Calu3 (cell line): ENCODE data around the gene HCRT. TPM values are rescaled to one million over a fixed set of nuclear protein-coding genes. Genes with fewer than 3 reads are reported as not detected.
"Not testable (repeated sequence)": the region's sequence is repeated elsewhere in the genome, so short reads cannot be mapped to it uniquely, and the experiment has no call there.

Experiments
- BruUV-seq: library from RNA; stranded (reverse); fragments of 400-500 nt; replicated peaks from 2 replicates; lab custom pipeline; 2021; lab: Mats Ljungman, UMichigan
- CTCF ChIA-PET: fragments of 300-600 bp; sonication (Branson Sonifier 250); formaldehyde crosslinking; loops from one replicate; lab custom pipeline; 2022; ENCODE audit warnings: antibody characterized with exemption; lab: Charles Lee
- DNase-seq: peaks from one replicate; pipeline ENCODE4 v3.0.0; 2022
- H3K27ac Mint-ChIP-seq: one replicate; pipeline ENCODE4 v1.8.0; 2022; ENCODE audit warnings: mixed read lengths; ENCODE audit not compliant: unreplicated experiment
- H3K27me3 Mint-ChIP-seq: one replicate; pipeline ENCODE4 v1.8.0; 2022; ENCODE audit warnings: mixed read lengths; ENCODE audit not compliant: unreplicated experiment
- H3K36me3 Mint-ChIP-seq: one replicate; pipeline ENCODE4 v1.8.0; 2022; ENCODE audit warnings: mild to moderate bottlenecking, moderate library complexity, mixed read lengths; ENCODE audit not compliant: insufficient read depth, unreplicated experiment
- H3K4me1 Mint-ChIP-seq: one replicate; pipeline ENCODE4 v1.8.0; 2022; ENCODE audit warnings: mild to moderate bottlenecking, low read depth, mixed read lengths; ENCODE audit not compliant: unreplicated experiment
- H3K4me3 Mint-ChIP-seq: one replicate; pipeline ENCODE4 v1.8.0; 2022; ENCODE audit warnings: mild to moderate bottlenecking, low read depth, moderate library complexity, mixed read lengths; ENCODE audit not compliant: unreplicated experiment
- H3K9me3 Mint-ChIP-seq: one replicate; pipeline ENCODE4 v1.8.0; 2022; ENCODE audit warnings: low read depth, mixed read lengths; ENCODE audit not compliant: unreplicated experiment
- intact Hi-C: fragments of 100-400 bp; cut with micrococcal nuclease; formaldehyde crosslinking; loops from one replicate; pipeline ENCODE4 v1.10.0; 2022; ENCODE audit not compliant: unreplicated experiment
- total RNA-seq: library from RNA; stranded (reverse); gene quantifications from 2 replicates; pipeline ENCODE4 v1.2.3, GENCODE V29; 2022
- TF ChIP-seq, protein P1 (sequence below): fragments of 200-600 bp; IDR thresholded peaks from one replicate; pipeline ENCODE4 v1.8.0; 2022; ENCODE audit warnings: antibody characterized with exemption; ENCODE audit not compliant: unreplicated experiment

Gene HCRT
- total RNA-seq, 1 experiment from 2014 or later = not detected

GRCh38 chr17:42214156-42214555 is 28.9 kb upstream of the HCRT start:
- intact Hi-C loops = no loop called here
- Mint-ChIP-seq H3K4me1 (no peaks in the 10 kb centered on the region), H3K9me3 (no peaks in the 10 kb centered on the region), H3K36me3 (peaks cover 19% of the 10 kb centered on the region), H3K4me3 (no peak overlapping the region), H3K27ac (no peak overlapping the region), H3K27me3 (no peaks in the 10 kb centered on the region)
- CTCF ChIA-PET = interaction anchor here (0.5 to 1.4 kb wide), 4 partner anchors 8 to 106 kb away, joined by 3 to 7 read pairs (median 3); partner anchors contain the start of gene GHDC
- TF ChIP-seq, protein P1, sequence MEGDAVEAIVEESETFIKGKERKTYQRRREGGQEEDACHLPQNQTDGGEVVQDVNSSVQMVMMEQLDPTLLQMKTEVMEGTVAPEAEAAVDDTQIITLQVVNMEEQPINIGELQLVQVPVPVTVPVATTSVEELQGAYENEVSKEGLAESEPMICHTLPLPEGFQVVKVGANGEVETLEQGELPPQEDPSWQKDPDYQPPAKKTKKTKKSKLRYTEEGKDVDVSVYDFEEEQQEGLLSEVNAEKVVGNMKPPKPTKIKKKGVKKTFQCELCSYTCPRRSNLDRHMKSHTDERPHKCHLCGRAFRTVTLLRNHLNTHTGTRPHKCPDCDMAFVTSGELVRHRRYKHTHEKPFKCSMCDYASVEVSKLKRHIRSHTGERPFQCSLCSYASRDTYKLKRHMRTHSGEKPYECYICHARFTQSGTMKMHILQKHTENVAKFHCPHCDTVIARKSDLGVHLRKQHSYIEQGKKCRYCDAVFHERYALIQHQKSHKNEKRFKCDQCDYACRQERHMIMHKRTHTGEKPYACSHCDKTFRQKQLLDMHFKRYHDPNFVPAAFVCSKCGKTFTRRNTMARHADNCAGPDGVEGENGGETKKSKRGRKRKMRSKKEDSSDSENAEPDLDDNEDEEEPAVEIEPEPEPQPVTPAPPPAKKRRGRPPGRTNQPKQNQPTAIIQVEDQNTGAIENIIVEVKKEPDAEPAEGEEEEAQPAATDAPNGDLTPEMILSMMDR = no peak
- no TSS peak for BruUV-seq
- DNase-seq = no peak

GRCh38 chr17:42212382-42212781 is 27.1 kb upstream of the HCRT start:
- TF ChIP-seq, protein P1 = no peak
- no TSS peak for BruUV-seq
- no peak overlapping the region for H3K27ac Mint-ChIP-seq
- no peaks in the 10 kb centered on the region for H3K27me3 Mint-ChIP-seq
- CTCF ChIA-PET = no interaction called here
- H3K36me3 Mint-ChIP-seq = peaks cover 10% of the 10 kb centered on the region
- no peak overlapping the region for H3K4me3 Mint-ChIP-seq
- no peak for DNase-seq
- H3K4me1 Mint-ChIP-seq = no peaks in the 10 kb centered on the region
- H3K9me3 Mint-ChIP-seq = no peaks in the 10 kb centered on the region
- intact Hi-C loops = no loop called here

- H3K27me3 Mint-ChIP-seq, H3K4me3 Mint-ChIP-seq, H3K9me3 Mint-ChIP-seq, BruUV-seq, intact Hi-C loops, H3K27ac Mint-ChIP-seq, H3K4me1 Mint-ChIP-seq, DNase-seq: not testable (repeated sequence)
- H3K36me3 Mint-ChIP-seq = peaks cover 15% of the 10 kb centered on the region
- CTCF ChIA-PET = interaction anchor here (0.7 kb wide), 1 partner anchor 44 kb away, joined by 3 read pairs; no protein-coding TSS in a partner anchor
Observed at GRCh38 chr17:42211921-42212341, 26.7 kb upstream of the HCRT start.

DNA sequence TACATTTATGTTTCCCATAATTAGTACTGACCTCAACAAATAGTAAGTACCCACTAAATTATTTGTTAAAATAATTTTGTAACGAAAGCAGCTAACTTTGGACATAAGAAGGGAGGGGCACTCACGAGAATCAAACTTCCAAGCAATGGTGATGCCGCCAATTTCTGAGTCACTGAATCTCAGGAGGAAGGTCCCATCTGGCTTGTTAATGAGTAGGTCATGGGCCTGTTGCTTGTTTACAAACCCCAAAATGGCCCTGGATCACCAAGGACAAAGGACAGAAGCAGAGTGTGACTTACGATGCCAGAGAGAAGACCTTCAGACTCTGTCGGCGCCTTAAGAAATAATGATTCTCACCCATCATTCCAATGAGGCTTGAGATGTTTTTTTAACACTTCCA is 24.8 kb upstream of the HCRT start:
- BruUV-seq = no TSS peak
- CTCF ChIA-PET = interaction anchor here (1.2 kb wide), 1 partner anchor 12 kb away, joined by 4 read pairs; no protein-coding TSS in a partner anchor
- no peak for DNase-seq
- Mint-ChIP-seq H3K9me3 (no peaks in the 10 kb centered on the region), H3K27me3 (no peaks in the 10 kb centered on the region), H3K36me3 (peaks cover 23% of the 10 kb centered on the region), H3K27ac (no peak overlapping the region), H3K4me1 (no peaks in the 10 kb centered on the region), H3K4me3 (no peak overlapping the region)
- TF ChIP-seq, protein P1 = no peak
- intact Hi-C loops = no loop called here

DNA sequence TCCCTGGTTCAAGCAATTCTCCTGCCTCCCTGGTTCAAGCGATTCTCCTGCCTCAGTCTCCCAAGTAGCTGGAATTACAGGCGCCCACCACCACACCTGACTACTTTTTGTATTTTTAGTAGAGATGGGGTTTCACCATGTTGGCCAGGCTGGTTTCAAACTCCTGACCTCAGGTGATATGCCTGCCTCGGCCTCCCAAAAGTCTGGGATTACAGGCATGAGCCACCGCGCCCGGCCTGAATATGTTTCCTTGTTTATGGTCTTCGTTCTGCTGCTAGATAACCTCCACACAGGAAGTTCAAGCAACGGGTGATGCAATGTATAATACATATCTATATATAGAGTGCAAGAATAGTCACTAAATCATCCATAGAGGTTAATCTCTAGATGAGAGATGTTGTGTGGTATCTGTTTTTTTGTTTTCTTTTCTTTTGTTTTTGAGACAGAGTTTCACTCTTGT is 20.9 kb upstream of the HCRT start:
- intact Hi-C loops, BruUV-seq, H3K9me3 Mint-ChIP-seq, H3K27me3 Mint-ChIP-seq, DNase-seq, H3K27ac Mint-ChIP-seq, H3K4me1 Mint-ChIP-seq, H3K4me3 Mint-ChIP-seq: not testable (repeated sequence)
- peaks cover 23% of the 10 kb centered on the region for H3K36me3 Mint-ChIP-seq
- CTCF ChIA-PET = interaction anchor here (0.7 to 0.8 kb wide), 2 partner anchors 26 to 52 kb away, joined by 3 read pairs; no protein-coding TSS in a partner anchor
